NCI-H1436 treated with DMSO at 0.1 percent for 48 hours (cell line): ENCODE measurements around the gene TRIM75.
"Not testable (repeated sequence)": the region's sequence is repeated elsewhere in the genome, so short reads cannot be mapped to it uniquely, and the experiment has no call there.

Experiments used
- DNase-seq: peaks from one replicate; lab custom pipeline; 2025; lab: John Stamatoyannopoulos, UW

Gene TRIM75

DNA sequence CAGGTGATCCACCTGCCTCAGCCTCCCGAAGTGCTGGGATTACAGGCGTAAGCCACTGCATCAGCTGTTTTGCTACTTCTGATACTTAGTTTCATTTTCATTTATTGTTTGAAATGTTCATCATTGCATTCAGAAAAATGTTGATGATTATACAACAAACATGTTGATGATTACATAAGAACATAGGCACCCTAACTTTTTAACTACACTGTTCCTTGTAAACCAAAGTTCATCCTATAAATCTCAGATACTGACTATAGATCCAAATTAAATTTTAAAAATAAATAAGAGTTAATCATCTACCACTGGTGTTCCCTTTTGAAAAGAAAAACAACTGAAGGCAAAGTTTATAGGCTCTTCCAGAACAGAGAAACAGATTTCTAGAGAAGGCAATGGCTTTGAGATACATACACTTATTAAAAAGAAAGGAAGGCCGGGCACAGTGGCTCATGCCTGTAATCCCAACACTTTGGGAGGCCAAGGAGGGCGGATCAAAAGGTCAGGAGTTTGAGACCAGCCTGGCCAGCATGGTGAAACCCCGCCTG lies 23.4 kb downstream of the TRIM75 start:
- DNase-seq: no peak

DNA sequence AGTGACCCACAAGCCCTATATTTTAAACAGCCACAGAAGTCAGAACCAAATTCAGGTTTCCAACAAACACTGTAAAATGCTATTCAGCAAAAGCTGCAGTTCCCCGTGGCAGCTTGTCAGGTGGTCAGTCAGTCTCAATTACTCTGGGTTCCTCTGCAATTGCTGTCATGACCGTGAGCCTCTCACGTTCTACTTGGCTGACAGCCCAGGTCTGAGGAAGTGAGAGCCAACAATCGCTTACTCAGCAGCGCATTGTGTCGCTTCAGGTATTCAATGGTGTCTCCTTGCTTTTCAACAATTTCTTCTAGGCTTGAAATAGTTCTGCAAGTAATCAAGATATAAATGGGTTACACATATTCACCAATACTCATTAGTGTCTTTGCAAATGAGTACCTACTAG lies 25.8 kb downstream of the TRIM75 start:
- no peak for DNase-seq

DNA sequence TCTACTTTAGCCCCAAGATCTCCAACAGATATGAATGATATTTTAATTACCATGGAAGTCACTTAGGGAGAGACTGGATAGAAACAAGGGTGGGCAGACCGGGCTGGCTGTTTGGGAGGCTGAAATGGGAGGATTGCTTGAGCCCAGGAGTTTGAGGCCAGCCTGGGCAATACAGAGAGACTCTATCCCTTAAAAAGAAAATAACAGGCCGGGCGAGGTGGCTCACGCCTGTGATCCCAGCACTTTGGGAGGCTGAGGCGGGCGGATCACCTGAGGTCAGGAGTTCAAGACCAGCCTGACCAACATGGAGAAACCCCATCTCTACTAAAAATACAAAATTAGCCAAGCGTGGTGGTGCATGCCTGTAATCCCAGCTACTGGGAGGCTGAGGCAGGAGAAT lies 31.1 kb downstream of the TRIM75 start:
- not testable (repeated sequence) for DNase-seq

DNA sequence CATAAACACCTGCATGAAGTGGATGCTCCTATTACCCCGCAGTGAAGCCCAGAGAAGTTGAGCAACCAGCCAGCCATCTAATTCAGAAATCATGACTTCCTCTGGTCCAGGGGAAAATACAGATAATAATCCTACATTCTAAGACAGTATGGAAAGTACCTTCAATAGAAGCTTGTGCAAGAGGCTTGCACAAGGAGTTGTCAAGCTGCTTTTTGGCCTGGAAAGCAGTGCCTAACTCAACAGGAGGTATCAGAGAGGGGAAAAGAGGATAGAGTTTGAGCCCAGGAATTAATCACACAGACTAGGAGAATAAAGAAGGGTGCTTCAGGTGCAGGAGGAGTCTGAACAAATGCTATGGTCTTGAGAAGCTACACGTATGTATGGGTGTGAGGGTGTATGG lies 32.3 kb downstream of the TRIM75 start:
- DNase-seq: no peak

DNA sequence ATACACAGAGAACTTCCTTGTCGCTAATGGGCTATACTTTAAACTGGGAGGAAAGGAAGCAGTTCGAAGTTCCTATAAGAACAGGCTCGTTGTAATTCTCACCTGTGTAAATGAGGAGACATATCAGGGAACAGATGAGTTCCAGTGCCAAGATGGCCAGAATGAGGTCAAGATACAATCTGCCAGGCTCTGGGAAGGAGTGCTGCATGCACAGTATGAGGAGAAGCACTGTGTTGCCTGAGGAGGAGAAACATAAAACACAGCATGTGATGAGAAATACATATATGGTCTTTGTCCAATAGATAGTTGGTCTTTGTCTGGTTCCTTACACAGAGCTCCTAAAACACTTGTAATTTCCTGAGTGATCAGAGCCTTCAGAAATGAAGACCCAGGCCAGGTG lies 34.7 kb downstream of the TRIM75 start:
- no peak for DNase-seq

DNA sequence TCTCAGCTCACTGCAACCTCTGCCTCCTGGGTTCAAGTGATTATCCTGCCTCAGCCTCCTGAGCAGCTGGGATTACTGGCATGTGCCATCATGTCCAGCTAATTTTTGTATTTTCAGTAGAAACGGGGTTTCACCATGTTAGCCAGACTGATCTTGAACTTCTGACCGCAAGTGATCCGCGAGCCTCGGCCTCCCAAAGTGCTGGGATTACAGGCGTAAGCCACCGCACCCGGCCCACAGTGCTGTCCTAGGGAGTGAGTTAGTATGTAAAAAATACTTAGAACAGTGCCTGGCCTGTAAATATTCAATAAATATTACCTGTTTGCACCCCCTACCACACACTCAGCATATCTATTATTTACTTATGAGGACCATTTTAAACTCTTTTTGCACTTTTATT lies 38.5 kb downstream of the TRIM75 start:
- DNase-seq: not testable (repeated sequence)

DNA sequence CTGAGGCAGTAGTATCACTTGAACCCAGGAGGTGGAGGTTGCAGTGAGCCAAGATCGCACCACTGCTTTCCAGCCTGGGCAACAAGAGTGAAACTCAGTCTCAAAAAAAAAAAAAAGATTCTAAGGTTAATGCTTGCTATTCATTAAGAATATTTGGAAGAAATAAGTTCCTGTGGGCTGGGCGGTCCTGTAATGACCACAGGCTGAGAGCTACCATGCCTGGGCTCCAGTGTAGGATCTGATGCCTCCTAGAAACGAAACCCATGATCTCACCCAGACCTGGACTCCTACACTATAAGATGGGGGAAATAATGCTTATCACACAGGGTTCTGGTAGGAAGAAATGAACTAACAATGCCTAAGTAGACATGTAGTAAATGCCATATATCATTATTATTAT lies 41.2 kb downstream of the TRIM75 start:
- DNase-seq: no peak

DNA sequence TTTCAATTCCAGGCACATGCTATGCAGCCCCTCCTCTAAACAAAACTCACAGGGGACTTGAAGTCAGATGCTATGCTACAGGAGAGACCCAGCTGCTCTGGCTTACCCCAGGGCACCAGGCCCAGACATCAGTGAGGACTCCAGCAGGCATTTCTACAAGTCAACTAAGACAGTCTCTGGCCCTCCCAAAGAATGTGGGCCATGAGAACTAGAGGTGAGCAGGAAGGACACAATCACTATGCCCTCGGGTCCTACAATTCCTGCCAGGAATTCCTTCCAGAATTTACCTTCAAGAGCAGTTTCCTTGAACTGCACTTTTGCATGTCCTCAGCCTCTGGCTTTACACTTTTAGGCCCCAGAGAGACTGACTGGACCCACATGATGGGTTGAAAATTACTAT lies 41.6 kb downstream of the TRIM75 start:
- DNase-seq: no peak

DNA sequence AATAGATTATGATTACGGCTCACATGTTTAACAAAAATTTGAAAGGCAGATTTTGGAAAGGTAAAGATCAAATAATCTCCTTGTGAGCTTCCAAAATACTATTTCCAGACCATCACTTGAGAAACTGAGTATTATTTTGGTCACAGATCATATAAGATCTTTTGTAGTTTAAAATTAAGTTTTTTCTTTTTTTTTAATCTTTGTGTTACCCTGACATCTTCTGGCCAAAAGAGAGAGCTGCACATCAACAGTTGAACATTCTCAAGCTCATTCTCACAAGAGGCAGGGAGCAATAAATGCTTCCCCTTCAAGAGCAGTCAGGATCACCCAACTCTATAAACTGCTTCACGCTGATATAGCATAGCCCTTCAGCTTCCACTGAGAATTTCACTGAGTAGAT lies 43.1 kb downstream of the TRIM75 start:
- no peak for DNase-seq

DNA sequence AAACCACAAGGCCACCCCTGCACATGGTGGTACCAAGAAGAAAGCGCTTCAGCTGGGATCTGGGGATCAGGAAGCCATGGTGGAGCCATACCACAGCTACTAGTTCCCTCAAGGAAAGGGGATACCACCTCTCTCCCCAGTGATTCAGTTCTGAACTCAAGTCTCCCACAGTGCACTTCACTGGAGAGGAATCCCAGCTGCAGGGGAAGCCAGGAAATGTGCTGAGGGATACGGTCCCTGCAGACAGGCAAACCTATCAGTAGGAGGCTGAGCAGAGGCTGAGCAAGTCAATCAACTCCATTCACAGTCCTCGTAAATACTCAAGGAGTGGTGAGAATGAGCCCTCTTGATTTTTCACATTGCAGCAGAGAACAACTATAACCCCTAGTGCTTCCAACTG lies 48.0 kb downstream of the TRIM75 start:
- DNase-seq: no peak

DNA sequence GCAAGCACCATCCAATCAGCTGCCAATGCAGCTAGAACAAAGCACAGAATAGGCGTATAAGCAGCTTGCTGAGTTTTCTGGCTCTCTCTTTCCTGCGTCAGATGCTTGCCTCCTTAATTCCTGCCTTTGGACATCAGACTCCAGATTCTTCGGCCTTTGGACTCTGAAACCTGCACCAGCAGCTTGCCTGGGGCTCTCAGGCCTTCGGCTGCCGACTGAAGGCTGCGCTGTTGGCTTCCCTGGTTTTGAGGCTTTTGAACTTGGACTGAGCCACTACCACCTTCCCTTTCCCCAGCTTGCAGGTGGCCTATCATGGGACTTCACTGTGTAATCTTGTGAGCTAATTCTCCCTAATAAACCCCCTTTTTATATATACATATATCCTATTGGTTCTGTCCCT lies 52.9 kb downstream of the TRIM75 start:
- no peak for DNase-seq
